DLD1 (cell line): Measurements from ENCODE around the gene NDUFA7.
"Not testable (repeated sequence)": the region's sequence is repeated elsewhere in the genome, so short reads cannot be mapped to it uniquely, and the experiment has no call there.

ENCODE experiments used
- in situ Hi-C: cut with HindIII; loops from 2 replicates; pipeline ENCODE4 v1.10.0; 2017; ENCODE audit warnings: low sequenced_read_pairs

The NDUFA7 gene

DNA sequence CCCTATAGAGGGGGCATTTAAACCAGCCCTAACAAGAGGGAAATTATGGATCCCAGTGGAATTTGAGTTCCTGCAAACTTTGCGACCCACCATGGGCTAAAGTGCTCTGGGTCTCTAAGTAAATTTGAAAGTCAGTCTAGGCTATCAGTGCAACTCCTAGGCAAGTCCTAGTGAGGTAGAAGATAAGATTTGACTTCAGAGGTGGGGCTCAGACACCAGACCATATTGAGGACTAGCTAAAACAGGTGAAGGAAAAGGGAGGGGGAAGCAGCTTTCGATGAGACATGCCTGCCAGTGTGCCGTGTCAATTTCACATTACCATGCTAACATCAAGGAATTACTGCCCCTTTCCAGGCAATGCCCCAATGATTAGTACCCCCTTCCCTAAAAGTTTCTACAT lies 51.5 kb downstream of the NDUFA7 start:
- in situ Hi-C loops, result no loop called here

DNA sequence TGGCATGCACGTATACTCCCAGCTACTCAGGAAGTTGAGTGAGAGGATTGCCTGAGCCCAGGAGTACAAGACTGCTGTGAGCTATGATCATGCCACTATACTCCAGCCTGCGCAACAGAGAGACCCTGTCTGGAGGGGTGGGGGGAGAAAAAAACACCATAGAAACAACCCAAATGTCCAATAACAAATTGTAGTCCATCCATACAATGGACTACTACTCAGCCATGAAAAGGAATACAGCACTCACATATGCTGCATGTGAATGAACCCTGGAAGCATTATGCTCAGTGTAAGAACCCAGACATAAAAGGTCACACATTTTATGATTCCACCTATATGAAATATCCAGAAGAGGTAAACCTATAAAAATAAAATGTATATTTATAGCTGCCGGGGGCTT lies 55.3 kb downstream of the NDUFA7 start:
- in situ Hi-C loops, result no loop called here

DNA sequence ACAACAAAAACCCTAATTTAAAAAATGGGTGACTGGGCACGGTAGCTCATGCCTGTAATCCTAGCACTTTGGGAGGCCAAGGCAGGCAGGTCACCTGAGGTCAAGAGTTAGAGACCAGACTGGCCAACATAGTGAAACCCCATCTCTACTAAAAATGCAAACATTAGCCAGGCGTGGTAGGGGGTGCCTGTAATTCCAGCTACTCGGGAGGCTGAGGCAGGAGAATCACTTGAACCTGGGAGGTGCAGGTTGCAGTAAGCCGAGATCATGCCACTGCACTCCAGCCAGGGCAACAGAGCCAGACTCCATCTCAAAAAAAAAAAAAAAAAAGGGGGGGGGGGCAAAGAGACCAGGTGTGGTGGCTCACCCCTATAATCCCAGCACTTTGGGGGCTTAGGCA lies 56.9 kb downstream of the NDUFA7 start:
- in situ Hi-C loops, result not testable (repeated sequence)

DNA sequence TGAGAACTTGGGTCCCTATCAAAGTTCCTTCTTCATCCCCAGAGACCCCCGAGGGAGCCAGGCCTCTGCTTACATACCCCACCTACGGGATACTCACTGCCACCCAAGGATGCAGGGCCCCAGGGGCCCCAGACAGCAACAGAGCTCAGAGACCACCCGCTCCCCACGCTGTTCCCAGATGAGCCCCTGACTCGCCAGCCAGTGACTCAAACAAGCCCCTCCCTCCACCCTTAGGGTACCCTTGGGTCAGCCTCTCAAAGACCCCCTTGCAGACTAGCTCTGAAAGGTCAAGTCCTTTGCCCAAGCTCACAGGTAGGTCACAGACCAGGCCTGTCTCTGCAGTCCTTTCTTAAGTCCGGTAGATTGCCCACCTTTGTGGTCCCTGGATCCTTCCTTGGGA lies 58.7 kb downstream of the NDUFA7 start:
- in situ Hi-C loops, result no loop called here

DNA sequence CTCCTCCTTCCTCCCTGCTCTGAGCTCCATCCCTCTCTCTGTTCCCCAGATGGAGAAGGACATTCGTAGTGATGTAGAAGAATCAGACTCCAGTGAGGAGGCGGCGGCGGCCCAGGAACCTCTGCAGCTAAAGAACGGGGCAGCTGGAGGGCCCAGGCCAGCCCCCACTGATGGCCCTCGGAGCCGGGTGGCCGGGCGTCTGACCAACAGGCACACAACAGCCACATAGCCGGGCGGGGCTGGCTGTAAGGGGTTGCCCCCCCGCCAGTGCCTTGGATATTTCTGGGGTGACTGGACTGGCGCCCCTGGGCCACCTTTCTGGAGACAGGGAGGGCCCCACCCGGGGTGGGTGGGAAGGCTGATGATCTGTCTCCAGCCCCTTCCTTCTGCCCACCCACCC lies 59.3 kb downstream of the NDUFA7 start:
- in situ Hi-C loops, result no loop called here

DNA sequence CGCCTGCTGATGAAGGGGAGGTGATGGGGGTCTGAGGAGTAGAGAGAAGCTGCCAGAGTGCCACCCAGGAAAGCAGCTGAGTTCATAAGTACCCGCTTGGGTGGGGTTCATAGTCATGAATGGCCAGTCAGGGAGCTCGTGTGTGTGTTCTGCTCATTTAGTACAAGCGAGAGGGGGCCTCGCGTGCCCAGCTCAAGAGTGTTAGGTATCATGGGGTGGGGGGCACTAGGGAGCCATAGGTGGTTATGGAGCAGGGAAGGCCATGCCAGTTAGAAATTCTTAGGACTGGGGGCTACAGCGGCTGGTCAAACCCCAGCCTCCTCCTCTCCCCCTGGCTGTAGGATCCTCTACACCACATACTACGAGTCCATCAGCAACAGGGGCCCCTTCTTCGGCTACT lies 59.8 kb downstream of the NDUFA7 start:
- in situ Hi-C loops, result no loop called here
